Suprapubic skin (tissue), 4 donors: ENCODE measurements around the gene IQCM.

ENCODE experiments used
- EP300 ChIP-seq: sonication (generic); formaldehyde crosslinking; IDR thresholded peaks from one replicate; pipeline ENCODE4 v1.6.1; 2017; ENCODE audit warnings: antibody characterized with exemption
- POLR2A ChIP-seq, 2 donors: fragments of 450-650 bp; IDR thresholded peaks; one replicate each; pipeline ENCODE4 v1.6.1; 2017; ENCODE audit warnings: antibody characterized with exemption in 2 of 2, mild to moderate bottlenecking in 2 of 2, moderate library complexity in 2 of 2
- POLR2AphosphoS5 ChIP-seq, 3 donors: sonication (generic); formaldehyde crosslinking; IDR thresholded peaks; one replicate each; pipeline ENCODE4 v1.6.1; 2017; ENCODE audit warnings: antibody characterized with exemption in 3 of 3
- TF ChIP-seq, protein P1 (sequence below), 2 donors: fragments of 200-600 bp in 1 of 2; fragments of 450-650 bp in 1 of 2; sonication (generic) in 1 of 2; IDR thresholded peaks; one replicate each; pipeline ENCODE4 v1.5.1; 2016 to 2019; ENCODE audit warnings: antibody characterized with exemption in 2 of 2, mild to moderate bottlenecking in 1 of 2, moderate library complexity in 1 of 2

GRCh38 chr4:149676076-149676475, 139.6 kb downstream of the IQCM start:
- TF ChIP-seq POLR2A (IDR thresholded peaks at IDR 0.05) = no peak
- TF ChIP-seq, protein P1, sequence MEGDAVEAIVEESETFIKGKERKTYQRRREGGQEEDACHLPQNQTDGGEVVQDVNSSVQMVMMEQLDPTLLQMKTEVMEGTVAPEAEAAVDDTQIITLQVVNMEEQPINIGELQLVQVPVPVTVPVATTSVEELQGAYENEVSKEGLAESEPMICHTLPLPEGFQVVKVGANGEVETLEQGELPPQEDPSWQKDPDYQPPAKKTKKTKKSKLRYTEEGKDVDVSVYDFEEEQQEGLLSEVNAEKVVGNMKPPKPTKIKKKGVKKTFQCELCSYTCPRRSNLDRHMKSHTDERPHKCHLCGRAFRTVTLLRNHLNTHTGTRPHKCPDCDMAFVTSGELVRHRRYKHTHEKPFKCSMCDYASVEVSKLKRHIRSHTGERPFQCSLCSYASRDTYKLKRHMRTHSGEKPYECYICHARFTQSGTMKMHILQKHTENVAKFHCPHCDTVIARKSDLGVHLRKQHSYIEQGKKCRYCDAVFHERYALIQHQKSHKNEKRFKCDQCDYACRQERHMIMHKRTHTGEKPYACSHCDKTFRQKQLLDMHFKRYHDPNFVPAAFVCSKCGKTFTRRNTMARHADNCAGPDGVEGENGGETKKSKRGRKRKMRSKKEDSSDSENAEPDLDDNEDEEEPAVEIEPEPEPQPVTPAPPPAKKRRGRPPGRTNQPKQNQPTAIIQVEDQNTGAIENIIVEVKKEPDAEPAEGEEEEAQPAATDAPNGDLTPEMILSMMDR (IDR thresholded peaks at IDR 0.05) = no peak
- TF ChIP-seq POLR2AphosphoS5 (IDR thresholded peaks at IDR 0.05) = no peak
- TF ChIP-seq EP300 = no peak
